ENCODE data around the gene COL18A1.

Gene COL18A1

DNA sequence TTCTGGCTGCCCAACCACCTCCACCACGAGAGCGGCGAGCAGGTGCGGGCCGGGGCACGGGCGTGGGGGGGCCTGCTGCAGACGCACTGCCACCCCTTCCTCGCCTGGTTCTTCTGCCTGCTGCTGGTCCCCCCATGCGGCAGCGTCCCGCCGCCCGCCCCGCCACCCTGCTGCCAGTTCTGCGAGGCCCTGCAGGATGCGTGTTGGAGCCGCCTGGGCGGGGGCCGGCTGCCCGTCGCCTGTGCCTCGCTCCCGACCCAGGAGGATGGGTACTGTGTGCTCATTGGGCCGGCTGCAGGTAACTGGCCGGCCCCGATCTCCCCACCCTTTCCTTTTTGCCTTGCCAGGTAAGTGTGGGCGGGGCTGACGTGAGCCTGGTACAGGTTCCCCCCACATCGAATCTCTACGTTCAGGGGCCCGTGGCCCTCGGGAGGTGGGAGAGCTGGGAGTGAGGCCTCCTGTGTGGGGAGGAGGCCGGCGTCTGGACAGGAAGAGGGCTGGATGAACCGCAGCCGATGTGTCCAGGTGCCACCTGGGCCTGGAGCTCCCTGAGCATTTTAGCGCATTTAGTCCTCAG is 51.7 kb downstream of the COL18A1 start:
- DNase-seq: peak in 1 of 5 experiments; percentile 1

- DNase-seq: peak in 1 of 5 experiments; percentile 2
Measured at GRCh38 chr21:45457161-45457831, 52.3 kb downstream of the COL18A1 start.

DNA sequence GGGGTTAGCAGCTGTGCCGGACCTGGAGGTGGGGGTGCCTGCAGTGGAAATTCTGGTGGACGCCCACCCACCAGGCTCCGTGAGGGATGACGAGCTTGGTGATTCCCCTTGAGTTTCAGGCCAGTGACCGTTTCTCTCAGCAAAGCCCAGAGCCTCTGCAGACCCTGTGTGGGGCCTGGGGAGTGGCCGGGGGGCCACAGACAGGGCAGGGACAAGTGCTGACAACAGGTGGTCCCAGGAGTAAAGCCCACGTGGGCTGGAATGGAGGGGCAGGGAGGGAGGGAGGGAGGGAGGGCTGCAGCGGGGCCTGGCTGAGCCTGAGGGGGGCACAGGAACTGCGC is 52.8 kb downstream of the COL18A1 start:
- DNase-seq: peak in 1 of 5 experiments; percentile 1

DNA sequence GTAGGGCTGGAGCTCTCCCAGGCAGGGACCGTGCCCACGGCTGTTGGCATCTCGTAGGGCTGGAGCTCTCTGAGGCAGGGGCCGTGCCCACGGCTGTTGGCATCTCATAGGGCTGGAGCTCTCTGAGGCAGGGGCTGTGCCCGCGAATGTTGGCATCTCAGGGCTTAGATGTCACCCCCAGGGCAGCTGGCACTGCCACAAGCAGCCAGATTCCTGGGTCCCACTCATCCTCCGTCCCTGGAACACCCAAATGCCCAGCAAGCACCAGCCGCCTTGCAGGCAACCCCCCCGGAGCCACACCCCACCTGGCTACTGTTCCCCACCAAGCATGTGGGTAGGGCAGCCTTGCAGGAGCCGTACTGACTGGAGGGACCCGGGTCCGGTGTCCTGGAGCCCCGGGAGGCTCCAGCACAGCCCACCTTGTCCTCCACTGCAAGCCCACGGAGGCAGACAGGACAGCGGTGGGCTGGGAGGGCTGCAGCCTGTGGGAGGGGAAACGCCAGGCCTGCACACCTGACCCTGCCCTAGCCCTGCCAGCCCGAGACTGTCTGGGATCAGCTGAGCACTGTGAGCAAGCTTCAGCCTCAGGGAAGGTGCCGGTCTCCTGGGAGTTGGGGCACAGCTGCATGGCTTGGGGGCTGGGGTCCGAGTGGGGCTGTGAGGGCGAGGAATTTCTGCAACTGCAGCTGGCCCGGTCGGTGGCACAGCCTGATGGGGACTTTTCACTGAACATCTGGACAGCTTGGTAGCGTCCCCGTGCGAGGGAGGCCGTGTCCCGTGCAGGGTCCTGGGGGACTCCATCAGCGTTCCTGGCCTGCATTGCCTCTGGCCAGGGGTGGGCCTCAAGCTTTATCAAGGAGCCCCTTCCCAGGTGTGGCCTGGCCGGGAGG is 53.6 kb downstream of the COL18A1 start:
- DNase-seq: peak in 1 of 5 experiments; percentile 1

GRCh38 chr21:45459171-45460010 is 54.4 kb downstream of the COL18A1 start:
- DNase-seq: peak in 1 of 5 experiments; percentile 3

GRCh38 chr21:45460011-45460565 is 55.1 kb downstream of the COL18A1 start:
- peak in 1 of 5 experiments; percentile 2 for DNase-seq

- DNase-seq: no peak
Measured at GRCh38 chr21:45460611-45461368, 55.8 kb downstream of the COL18A1 start.

DNA sequence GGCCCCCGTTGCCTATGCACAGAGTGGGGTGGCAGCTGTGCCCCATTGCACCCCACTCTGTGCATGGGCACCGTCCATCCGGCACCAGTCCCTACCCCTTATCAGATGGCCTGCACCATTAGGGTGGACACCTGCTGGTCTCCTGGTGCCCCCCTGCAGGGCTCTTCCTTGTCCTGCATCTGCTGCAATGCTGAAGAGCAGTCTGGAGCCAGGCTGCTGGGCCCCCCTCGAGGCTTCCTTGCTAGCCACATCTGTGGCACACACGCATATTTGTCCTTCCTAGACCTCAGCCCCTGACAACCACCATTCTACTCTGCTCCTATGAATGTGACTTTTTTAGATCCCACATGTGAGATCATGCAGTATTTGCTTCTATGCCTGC is 56.4 kb downstream of the COL18A1 start:
- DNase-seq: peak in 1 of 5 experiments; percentile 1

DNA sequence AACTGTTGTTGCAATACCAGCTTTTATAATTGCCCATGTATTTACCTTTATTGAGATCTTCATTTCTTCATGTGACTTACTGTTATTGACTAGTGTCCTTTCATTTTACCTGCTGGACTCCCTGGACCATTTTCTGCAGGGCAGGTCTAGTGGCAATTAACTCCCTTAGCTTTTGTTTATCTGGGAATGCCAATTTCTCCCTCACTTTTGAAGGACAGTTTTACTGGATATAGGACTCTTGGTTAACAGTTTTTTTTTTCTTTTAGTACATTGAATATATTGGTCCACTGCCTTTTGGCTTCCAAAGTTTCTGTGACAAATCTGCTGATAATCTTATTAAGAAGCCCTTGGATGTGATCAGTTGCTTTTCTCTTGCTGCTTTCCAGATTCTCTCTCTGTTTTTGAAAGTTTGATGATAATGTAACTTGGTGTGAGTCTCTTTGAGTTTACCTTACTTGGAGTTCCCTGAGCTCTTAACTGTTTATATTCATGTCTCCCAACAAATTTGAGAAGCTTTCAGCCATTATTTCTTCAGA is 56.9 kb downstream of the COL18A1 start:
- DNase-seq: no peak

- no peak for DNase-seq
Measured at GRCh38 chr21:45463871-45464270, 58.9 kb downstream of the COL18A1 start.

GRCh38 chr21:45464309-45464708 is 59.3 kb downstream of the COL18A1 start:
- DNase-seq: no peak

GRCh38 chr21:45465105-45465504 is 60.1 kb downstream of the COL18A1 start:
- DNase-seq: no peak

- peak in 1 of 5 experiments; percentile 0 for DNase-seq
Measured at GRCh38 chr21:45465611-45466329, 60.8 kb downstream of the COL18A1 start.

DNA sequence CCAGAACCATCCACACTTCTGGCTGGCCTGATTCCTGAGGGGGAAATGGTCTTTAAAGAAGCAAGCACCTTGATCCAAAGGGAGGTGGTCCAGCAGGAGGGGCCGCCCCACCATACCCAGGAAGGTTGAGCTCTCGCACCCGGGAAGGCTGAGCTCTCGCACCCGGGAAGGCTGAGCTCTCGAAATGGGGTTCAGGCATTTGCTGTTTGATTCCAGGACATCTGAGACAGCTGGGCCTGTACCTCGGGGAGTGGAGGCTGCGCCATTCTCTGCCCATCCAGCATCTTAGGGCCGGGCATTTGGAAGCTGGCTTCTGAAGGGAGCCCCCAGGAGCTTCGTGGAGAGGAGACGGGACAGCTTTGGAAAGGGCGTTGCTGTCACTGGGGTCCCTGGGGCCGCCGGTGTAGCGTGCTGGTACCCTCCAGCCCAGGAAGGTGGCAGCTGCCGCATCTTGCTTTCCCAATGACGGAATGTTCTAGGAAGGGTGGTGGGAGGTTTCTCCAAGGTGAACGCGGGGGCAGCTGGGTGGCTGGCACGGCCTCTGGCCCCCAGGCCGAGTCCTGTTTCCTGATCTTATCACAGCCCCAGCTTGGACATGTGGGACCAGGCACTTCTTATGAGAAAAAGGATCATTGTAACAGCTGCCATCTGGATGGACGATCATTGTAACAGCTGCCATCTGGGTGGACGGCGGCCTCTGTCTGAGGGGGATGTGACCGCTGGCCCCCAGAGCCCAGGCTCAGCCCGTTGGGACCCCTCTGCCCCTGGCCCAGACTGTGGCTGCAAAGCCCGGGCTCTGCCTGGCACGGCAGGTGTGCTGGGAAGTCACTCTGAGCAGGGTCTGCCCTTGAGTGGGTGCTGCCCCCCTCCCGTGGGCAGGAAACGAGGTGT is 61.6 kb downstream of the COL18A1 start:
- peak in 1 of 5 experiments; percentile 2 for DNase-seq

DNA sequence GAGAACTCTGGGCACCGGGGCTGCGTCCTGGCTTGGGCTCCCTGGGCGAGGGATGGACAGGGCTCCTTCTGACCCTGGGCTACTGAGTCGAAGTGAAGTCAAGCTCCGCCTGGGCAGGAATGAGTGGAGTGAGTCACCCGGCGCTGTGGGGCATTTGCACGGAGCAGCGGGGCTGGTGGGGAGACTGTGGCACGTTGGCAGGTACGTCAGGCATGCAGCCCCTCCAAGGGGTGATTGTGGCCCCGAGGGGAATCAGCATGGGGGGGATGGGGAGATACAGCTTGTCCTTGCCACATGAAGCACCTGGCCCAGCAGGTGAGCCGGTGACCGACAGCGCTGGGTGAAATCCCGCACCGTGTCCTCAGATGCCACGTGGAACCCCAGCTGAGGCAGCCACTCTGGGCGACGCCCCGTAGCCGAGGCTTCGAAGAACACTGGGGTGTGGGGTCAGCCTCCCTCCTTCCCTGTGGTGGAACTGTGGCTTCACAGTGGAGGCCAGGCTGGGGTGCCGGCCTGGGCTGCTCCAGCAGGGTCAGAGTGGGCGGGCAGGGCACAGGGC is 62.3 kb downstream of the COL18A1 start:
- DNase-seq: peak in 1 of 5 experiments; percentile 1

DNA sequence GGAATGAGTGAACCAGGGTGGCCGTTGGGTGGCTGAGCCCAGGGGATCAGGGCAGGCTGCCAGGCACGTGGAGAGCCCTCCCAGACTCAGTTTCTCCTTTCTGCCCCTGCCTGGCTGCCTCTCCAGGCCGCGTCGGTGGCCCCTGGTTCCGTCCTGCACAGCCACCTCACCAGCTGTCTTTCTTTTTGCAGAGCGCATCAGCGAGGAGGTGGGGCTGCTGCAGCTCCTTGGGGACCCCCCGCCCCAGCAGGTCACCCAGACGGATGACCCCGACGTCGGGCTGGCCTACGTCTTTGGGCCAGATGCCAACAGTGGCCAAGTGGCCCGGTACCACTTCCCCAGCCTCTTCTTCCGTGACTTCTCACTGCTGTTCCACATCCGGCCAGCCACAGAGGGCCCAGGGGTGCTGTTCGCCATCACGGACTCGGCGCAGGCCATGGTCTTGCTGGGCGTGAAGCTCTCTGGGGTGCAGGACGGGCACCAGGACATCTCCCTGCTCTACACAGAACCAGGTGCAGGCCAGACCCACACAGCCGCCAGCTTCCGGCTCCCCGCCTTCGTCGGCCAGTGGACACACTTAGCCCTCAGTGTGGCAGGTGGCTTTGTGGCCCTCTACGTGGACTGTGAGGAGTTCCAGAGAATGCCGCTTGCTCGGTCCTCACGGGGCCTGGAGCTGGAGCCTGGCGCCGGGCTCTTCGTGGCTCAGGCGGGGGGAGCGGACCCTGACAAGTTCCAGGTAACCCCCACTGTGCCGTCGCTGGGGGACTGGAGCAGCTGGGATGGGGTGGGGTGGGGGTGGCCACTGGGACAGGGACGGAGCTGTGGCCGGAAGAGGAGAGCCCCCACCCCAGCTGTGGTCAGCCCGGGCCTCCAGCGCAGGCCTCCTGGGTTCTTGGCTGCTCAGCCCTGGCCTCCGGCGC is 63.3 kb downstream of the COL18A1 start:
- peak in 1 of 5 experiments; percentile 2 for DNase-seq

DNA sequence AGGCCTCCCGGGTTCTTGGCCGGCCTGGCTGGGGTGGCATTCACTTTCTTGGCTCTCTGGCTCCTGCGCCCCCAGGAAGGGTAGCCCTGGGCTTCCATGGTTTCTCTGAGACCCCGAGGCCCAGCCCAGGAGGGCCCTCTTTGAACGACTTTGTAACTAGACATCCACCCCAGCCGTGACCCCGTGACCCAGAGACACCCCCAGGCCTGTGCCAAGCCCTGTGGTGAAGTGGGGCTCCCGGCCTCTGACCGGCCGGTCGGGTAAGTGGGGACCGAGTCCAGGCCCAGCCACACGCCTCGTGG is 64.0 kb downstream of the COL18A1 start:
- DNase-seq: no peak
